Left lung (tissue), 10 donors: Measurements from ENCODE around the gene AK5. TPM values are rescaled to one million over a fixed set of nuclear protein-coding genes. Genes with fewer than 3 reads are reported as not detected.

Experiments used
- ATAC-seq: fragments of 200-7000 bp; cut with Tn5 transposase; one replicate; pipeline ENCODE4 v1.9.1; 2020; ENCODE audit warnings: moderate library complexity
- DNase-seq, 4 donors: peaks; one replicate each; pipeline ENCODE4 v3.0.0-alpha.2; 2013 to 2020
- H3K27ac ChIP-seq, 2 donors: fragments of 200-600 bp; sonication (generic) in 1 of 2; one replicate each; pipeline versions ENCODE4 v1.5.0 to v1.8.0; 2020 to 2021
- H3K27me3 ChIP-seq, 2 donors: fragments of 200-600 bp; sonication (generic) in 1 of 2; one replicate each; pipeline versions ENCODE4 v1.5.0 to v1.8.0; 2020 to 2021
- H3K36me3 ChIP-seq, 2 donors: fragments of 200-600 bp; sonication (generic) in 1 of 2; one replicate each; pipeline versions ENCODE4 v1.5.0 to v1.8.0; 2020 to 2021
- H3K4me1 ChIP-seq, 2 donors: fragments of 200-600 bp; one replicate each; pipeline ENCODE4 v1.8.0; 2021
- H3K4me3 ChIP-seq, 2 donors: fragments of 200-600 bp; sonication (generic) in 1 of 2; one replicate each; pipeline versions ENCODE4 v1.5.0 to v1.8.0; 2020 to 2021; ENCODE audit warnings: mild to moderate bottlenecking in 1 of 2
- H3K9me3 ChIP-seq, 2 donors: fragments of 200-600 bp; sonication (generic) in 1 of 2; one replicate each; pipeline versions ENCODE4 v1.5.0 to v1.8.0; 2020 to 2021
- CTCF ChIP-seq, 2 donors: fragments of 200-600 bp; sonication (generic) in 1 of 2; IDR thresholded peaks; one replicate each; pipeline versions ENCODE4 v1.5.0 to v1.8.0; 2021; ENCODE audit warnings: antibody characterized with exemption in 2 of 2
- intact Hi-C, 2 donors: fragments of 100-400 bp; cut with DNase I; formaldehyde crosslinking; loops; one replicate each; pipeline versions ENCODE4 v1.11.2 to v1.14.2; 2022
- polyA plus RNA-seq, 6 donors: library from polyadenylated mRNA; unstranded; fragments of 120-200 nt; gene quantifications; one replicate each; pipeline ENCODE4 v1.2.1, GENCODE V29; 2013; ENCODE audit not compliant: insufficient read length in 6 of 6
- total RNA-seq, 2 donors: library from RNA; stranded (reverse); fragmentation: NEBNext Ultra II Directional; extraction: Animal tissue kit (Norgen Biotek cat#: 25700); gene quantifications; one replicate each; pipeline ENCODE4 v1.2.1, GENCODE V29; 2021
- donor health status: DM: no; HTN: yes; CAD: no.
- donor health status: DM: no; HTN: no; CAD: no.

The AK5 gene
- total and polyA plus RNA-seq, 8 donors, result 0.29 to 1.4 (median 0.80) TPM

DNA sequence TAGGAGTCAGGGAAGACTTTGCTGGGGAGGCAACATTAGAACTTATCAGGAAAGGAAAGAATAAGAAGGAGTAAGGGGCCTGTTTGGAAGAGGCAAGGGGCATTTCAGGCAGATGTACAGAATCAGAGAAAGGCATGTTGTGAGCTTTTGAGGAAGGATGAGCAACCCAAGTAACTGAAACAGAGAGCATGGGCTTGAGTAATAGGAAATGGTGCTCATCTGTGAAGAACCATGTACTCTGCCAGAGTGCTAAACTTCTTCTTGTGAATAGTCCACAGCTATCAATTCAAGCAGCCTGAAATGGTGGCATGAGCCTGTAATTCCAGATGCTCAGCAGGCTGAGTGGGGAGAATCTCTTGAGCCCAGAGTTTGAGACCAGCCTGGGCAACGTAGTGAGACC lies 43.4 kb upstream of the AK5 start:
- no peak overlapping the region for H3K27ac ChIP-seq
- no peaks in the 10 kb centered on the region for H3K27me3 ChIP-seq
- peaks cover 0 to 1% of the 10 kb centered on the region in 2 donors for H3K9me3 ChIP-seq
- no peaks in the 10 kb centered on the region for H3K4me1 ChIP-seq
- ATAC-seq (no peak), DNase-seq (no peak)
- intact Hi-C loops, result no loop called here
- no peak overlapping the region for H3K4me3 ChIP-seq
- TF ChIP-seq CTCF (IDR thresholded peaks at IDR 0.05), result no peak
- no peaks in the 10 kb centered on the region for H3K36me3 ChIP-seq

DNA sequence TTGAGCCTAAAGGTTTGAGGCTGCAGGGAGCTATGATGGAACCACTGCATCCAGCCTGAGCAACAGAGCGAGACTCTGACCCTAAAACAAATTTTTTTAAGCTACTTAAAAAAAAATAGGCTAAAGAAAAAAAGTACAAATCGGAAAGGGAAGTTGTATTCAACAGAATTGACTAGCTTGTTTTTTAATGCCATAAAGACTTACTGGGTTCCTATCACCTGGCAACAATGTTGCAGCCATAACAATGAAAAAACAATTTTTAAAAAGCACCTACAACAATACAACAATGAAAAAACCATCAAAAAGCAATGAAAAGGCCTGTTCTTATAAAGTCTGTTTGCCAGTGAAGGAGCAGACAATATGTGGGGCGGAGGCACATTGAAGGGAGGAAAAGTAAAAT lies 42.5 kb upstream of the AK5 start:
- DNase-seq (no peak), ATAC-seq (no peak)
- H3K27me3 ChIP-seq, result no peaks in the 10 kb centered on the region
- no peak overlapping the region for H3K27ac ChIP-seq
- H3K36me3 ChIP-seq, result no peaks in the 10 kb centered on the region
- TF ChIP-seq CTCF (IDR thresholded peaks at IDR 0.05), result no peak
- no peaks in the 10 kb centered on the region for H3K4me1 ChIP-seq
- no peak overlapping the region for H3K4me3 ChIP-seq
- intact Hi-C loops, result no loop called here
- H3K9me3 ChIP-seq, result no peaks in the 10 kb centered on the region

GRCh38 chr1:77245830-77246229 lies 36.0 kb upstream of the AK5 start:
- H3K9me3 ChIP-seq, result peaks cover 0 to 31% of the 10 kb centered on the region in 2 donors
- no peaks in the 10 kb centered on the region for H3K27me3 ChIP-seq
- no peaks in the 10 kb centered on the region for H3K36me3 ChIP-seq
- DNase-seq, result peak in 1 of 4 donors; percentile 7
- no peak overlapping the region for H3K27ac ChIP-seq
- intact Hi-C loops, result no loop called here
- no peak for ATAC-seq
- no peak for TF ChIP-seq CTCF (IDR thresholded peaks at IDR 0.05)
- no peaks in the 10 kb centered on the region for H3K4me1 ChIP-seq
- no peak overlapping the region for H3K4me3 ChIP-seq

- Histone ChIP-seq H3K4me3 (no peak overlapping the region), H3K27ac (no peak overlapping the region), H3K36me3 (no peaks in the 10 kb centered on the region), H3K9me3 (peaks cover 0 to 65% of the 10 kb centered on the region in 2 donors), H3K4me1 (no peaks in the 10 kb centered on the region), H3K27me3 (no peaks in the 10 kb centered on the region)
- ATAC-seq, result no peak
- TF ChIP-seq CTCF (IDR thresholded peaks at IDR 0.05), result no peak
- no peak for DNase-seq
- intact Hi-C loops, result no loop called here
These were observed 31.7 kb upstream of the AK5 start for GRCh38 chr1:77250126-77250525.

GRCh38 chr1:77253211-77253610 lies 28.6 kb upstream of the AK5 start:
- Histone ChIP-seq H3K36me3 (no peaks in the 10 kb centered on the region), H3K4me1 (no peaks in the 10 kb centered on the region), H3K9me3 (peaks cover 0 to 64% of the 10 kb centered on the region in 2 donors), H3K4me3 (no peak overlapping the region), H3K27me3 (no peaks in the 10 kb centered on the region), H3K27ac (no peak overlapping the region)
- intact Hi-C loops, result no loop called here
- TF ChIP-seq CTCF (IDR thresholded peaks at IDR 0.05), result no peak
- ATAC-seq (no peak), DNase-seq (no peak)
